COLO668 (cell line): ENCODE data around the gene CAMTA1.

ENCODE experiments used
- DNase-seq: peaks from one replicate; lab custom pipeline; 2025; ENCODE audit not compliant: unreplicated experiment; lab: John Stamatoyannopoulos, UW

CAMTA1 gene

DNA sequence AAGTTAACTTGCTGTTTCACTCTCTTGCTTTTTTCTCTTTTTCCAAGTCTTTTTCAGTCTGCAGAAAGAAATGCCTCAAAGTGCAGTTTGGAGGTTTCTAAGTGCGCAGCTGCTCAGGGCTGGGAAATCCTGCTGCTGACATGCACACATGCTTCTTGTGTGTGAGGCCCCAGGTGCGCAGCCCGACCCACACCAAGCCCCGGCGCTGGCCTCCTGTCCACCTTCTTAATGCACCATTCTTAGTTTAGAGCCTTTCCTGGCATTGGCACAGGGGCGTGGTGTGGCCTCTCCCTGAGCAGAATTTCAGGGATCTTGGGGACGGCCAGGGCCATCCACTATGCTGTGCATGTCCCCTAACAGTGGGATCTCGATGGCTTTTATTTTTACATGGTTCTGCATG is 315.2 kb downstream of the CAMTA1 start:
- no peak for DNase-seq

- DNase-seq, result no peak
Measured at GRCh38 chr1:7101187-7101586, 315.9 kb downstream of the CAMTA1 start.

DNA sequence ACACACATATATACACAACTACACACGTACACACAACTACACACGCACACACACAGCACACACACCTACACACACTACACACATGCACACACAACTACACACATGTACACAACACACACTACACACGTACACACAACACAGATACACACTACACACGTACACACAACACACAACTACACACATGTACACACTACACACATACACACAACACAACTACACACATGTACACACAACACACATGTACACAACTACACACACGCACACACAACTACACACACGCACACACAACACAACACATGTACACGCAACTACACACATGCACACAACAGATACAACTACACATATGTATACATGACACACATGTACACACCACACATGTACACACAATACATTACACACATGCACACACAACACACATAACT is 318.1 kb downstream of the CAMTA1 start:
- DNase-seq, result no peak

DNA sequence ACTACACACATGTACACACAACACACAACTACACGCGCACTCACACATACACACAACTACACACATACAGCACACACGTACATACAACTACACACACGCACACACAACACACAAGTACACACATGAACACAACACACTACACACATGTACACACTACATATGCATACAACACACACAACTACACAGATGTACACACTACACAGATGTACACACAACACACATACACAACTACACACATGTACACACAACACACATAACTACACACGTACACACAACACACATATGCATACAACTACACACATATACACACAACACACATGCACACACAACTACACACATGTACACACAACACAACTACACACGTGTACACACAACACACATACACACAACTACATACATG is 318.6 kb downstream of the CAMTA1 start:
- no peak for DNase-seq

DNA sequence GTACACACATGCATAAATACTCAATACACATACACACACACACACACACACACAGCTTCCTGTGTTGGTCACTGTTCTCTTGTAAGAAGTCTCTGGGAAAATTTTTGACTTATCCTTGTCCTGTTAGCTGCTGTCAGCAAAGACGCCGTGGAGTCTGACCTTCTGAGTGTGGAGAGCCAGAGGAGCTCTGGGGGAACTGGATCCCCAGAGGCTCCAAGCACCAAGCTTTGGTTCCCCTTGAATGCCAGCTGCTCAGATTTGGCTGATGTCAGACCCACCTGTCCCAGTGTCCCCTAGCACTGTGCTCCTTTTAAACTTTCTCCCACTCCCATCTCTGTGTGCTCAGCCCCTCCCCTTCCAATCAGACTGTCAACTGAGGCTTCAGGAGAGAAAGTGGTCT is 319.1 kb downstream of the CAMTA1 start:
- no peak for DNase-seq

DNA sequence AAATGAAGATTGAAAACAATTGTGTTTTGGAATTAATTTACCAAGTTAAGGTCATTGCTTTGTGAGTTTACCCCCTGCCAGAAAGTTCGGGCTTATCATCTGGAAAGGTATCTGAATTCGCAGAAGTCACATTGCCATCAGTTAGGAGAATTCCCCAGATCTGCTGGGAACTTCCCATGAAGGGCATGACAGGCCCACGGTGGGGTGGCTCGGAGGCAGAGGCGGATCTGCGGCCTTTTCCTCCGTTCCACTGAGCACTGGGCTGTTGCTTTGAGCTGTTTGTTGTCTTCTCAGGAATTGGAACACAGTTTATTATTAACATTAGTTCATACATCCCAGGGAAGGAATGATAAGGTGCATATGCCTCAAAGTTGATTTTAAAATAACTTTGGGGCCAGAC is 320.0 kb downstream of the CAMTA1 start:
- no peak for DNase-seq

DNA sequence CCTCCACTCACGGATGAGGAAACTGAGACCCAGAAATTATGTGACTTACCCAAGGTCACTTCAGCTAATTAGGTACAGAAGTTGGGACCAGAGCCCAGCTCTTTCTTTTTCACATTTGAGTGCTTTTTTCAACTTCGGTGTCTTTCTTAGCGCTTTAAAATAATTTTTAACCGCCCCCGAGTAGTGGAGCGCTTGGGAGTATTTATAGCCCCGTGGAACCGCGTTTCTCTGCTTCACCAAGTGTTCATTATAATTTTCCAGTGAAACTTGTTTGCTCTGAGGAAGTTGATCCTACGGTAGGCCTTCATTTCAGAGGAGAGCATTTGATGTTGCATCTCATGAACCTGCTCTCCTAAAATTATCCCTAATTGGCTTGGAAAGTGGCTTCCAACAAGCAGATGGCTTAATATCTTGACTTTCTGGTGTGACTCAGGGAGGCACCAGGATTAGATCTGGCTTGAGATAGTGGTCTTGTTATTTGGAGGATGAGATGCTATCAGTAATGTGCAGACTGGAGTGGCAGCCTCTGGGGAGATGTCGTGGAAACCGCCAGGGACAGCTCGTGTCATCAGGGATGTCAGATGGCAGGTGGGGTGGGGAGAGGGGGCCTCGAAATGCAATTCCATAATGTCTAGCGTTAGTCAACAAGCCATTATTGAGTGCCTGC is 321.3 kb downstream of the CAMTA1 start:
- DNase-seq, result no peak

- no peak for DNase-seq
Measured at GRCh38 chr1:7107109-7107830, 322.0 kb downstream of the CAMTA1 start.

GRCh38 chr1:7108251-7108650 is 323.0 kb downstream of the CAMTA1 start:
- DNase-seq, result no peak

DNA sequence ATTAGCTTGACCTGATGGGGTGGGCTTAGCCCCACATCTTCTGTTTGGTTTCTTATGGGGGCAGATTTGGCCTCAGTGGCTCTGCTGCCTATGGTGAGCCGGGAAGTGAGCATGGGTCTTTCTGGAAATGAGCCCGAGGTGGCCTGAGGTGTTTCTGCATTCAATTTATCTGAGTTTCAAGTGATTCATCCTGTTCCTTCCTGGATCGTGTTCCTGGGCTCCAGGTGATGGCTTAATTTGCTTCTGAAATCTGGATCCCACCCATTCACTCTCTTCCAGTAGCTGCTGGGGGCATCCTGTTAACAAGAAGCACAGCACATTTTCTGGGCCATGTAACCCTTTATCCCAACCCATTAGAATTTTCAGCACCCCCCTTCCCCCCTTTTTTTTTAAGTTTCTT is 324.6 kb downstream of the CAMTA1 start:
- no peak for DNase-seq

- no peak for DNase-seq
Measured at GRCh38 chr1:7110321-7110720, 325.1 kb downstream of the CAMTA1 start.

- no peak for DNase-seq
Measured at GRCh38 chr1:7111853-7112252, 326.6 kb downstream of the CAMTA1 start.

- DNase-seq, result no peak
Measured at GRCh38 chr1:7113136-7113535, 327.9 kb downstream of the CAMTA1 start.

- no peak for DNase-seq
Measured at GRCh38 chr1:7113822-7114221, 328.6 kb downstream of the CAMTA1 start.

DNA sequence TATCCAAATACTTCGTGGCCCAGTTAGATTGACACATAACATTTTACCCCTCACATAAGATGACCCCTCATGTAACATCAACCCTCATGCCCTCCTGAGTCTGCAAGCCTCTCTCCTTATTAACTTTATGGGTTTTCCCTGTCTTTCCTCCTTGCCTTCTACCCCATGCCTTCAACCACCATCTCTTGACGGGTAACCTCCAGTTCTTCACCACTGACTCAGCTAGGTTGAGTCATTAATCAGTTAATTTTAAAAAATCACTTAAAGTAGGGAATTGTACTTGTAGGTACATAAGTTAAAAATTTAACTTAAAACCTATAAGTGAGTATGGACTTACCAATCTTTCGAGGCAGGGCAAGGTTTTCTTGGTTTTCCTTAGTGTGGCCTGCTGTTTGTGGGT is 330.7 kb downstream of the CAMTA1 start:
- no peak for DNase-seq

GRCh38 chr1:7117399-7118281 is 332.4 kb downstream of the CAMTA1 start:
- no peak for DNase-seq

GRCh38 chr1:7119156-7119555 is 333.9 kb downstream of the CAMTA1 start:
- no peak for DNase-seq

DNA sequence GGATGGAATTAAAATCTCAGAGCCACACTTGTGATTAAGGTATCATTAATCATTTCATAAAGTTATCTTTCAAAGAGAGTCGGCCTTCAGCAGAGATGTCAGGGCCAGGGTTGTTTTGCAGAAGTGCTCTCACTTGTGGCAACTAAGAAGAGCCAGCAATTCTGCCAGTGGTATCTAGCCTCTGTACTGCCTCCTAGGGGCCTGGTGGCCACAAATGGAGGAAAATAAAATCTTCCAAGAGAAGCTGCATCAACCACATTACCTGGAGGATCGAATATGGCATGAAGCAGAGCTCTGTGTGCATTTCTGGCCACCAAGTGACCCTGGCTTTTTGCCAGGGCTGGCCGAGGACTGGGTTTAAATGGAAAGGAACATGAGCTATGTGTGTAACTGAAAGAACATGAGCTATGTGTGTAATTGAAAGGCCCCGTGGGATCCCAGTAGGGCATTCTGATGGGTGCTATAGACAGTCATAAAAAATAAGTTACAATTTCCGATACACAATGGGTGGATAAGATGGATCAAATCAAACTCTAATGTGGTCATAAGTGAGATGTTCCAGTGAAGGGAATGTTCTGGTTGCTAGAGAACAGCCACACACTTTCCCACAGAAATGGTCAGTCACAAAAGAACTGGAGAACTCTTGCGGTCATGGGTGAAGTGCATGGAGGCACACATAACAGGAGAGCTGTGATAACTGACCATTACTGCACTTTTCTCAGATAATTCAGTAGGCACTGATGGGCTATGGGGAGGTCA is 335.8 kb downstream of the CAMTA1 start:
- DNase-seq, result no peak

DNA sequence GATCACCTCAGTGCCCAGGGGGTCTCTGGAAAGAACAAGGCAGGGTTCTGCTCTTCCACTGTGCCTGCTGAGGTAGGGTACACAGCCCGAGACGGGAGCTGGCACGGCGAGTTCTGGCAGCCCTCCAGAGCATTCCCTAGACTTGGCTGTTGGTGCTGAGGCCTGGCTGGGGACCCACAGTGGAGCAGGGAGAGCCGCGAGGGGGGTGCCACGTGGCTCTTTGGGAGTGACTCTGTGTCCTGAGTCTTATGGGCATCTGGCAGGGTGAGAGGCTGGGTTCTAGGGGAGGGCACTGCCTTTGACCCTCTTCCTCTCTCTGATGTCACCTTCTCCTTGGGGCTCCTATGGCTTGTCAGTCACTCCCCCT is 336.4 kb downstream of the CAMTA1 start:
- no peak for DNase-seq

GRCh38 chr1:7127322-7128075 is 342.2 kb downstream of the CAMTA1 start:
- no peak for DNase-seq
